H9 (cell line): ENCODE measurements around the gene ACOXL. TPM values are rescaled to one million over a fixed set of nuclear protein-coding genes. Genes with fewer than 3 reads are reported as not detected.

Experiments used
- DNase-seq: peaks from one replicate; pipeline ENCODE4 v3.0.0-alpha.2; 2017
- H2AFZ ChIP-seq: one replicate; pipeline ENCODE4 v1.6.1; 2013; ENCODE audit warnings: mild to moderate bottlenecking, low read length, control low read depth, moderate library complexity
- H2AK5ac ChIP-seq: 2 replicates; pipeline ENCODE4 v1.6.1; 2013; ENCODE audit warnings: low read length, control low read depth, mixed read lengths; ENCODE audit not compliant: insufficient read length
- H2BK120ac ChIP-seq: one replicate; pipeline ENCODE4 v1.6.1; 2013; ENCODE audit warnings: low read depth, mild to moderate bottlenecking, low read length, control low read depth, inconsistent platforms; ENCODE audit not compliant: poor library complexity, severe bottlenecking
- H2BK12ac ChIP-seq: 2 replicates; pipeline ENCODE4 v1.6.1; 2013; ENCODE audit warnings: low read length, control low read depth, mixed read lengths, low read depth; ENCODE audit not compliant: insufficient read length
- H2BK15ac ChIP-seq: 2 replicates; pipeline ENCODE4 v1.6.1; 2013; ENCODE audit warnings: low read depth, low read length, control low read depth
- H2BK20ac ChIP-seq: one replicate; pipeline ENCODE4 v1.6.1; 2013; ENCODE audit warnings: low read depth, mild to moderate bottlenecking, low read length, control low read depth, inconsistent platforms; ENCODE audit not compliant: poor library complexity, severe bottlenecking
- H2BK5ac ChIP-seq: 2 replicates; pipeline ENCODE4 v1.6.1; 2013; ENCODE audit warnings: low read length, control low read depth, mixed read lengths; ENCODE audit not compliant: insufficient read length
- H3K14ac ChIP-seq: 2 replicates; pipeline ENCODE4 v1.6.1; 2013; ENCODE audit warnings: low read length, control low read depth; ENCODE audit not compliant: insufficient read depth
- H3K18ac ChIP-seq: 2 replicates; pipeline ENCODE4 v1.6.1; 2013; ENCODE audit warnings: low read depth, mild to moderate bottlenecking, mixed read lengths, low read length, control low read depth; ENCODE audit not compliant: insufficient read length
- H3K23ac ChIP-seq: 2 replicates; pipeline ENCODE4 v1.6.1; 2013; ENCODE audit warnings: low read length, control low read depth, mixed read lengths, low read depth; ENCODE audit not compliant: insufficient read length
- H3K23me2 ChIP-seq: 2 replicates; pipeline ENCODE4 v1.6.1; 2013; ENCODE audit warnings: low read depth, mild to moderate bottlenecking, mixed read lengths, low read length, control low read depth; ENCODE audit not compliant: insufficient read length, poor library complexity, severe bottlenecking
- H3K27ac ChIP-seq: 2 replicates; pipeline ENCODE4 v1.5.1; 2013; ENCODE audit warnings: low read length, control low read depth, mixed read lengths, low read depth; ENCODE audit not compliant: insufficient read length
- H3K27me3 ChIP-seq: 2 replicates; pipeline ENCODE4 v1.6.1; 2013; ENCODE audit warnings: low read length, control low read depth, inconsistent platforms; ENCODE audit not compliant: insufficient read depth
- H3K4ac ChIP-seq: 2 replicates; pipeline ENCODE4 v1.6.1; 2013; ENCODE audit warnings: low read depth, mild to moderate bottlenecking, control low read depth, inconsistent platforms, low read length, moderate library complexity
- H3K4me1 ChIP-seq: 2 replicates; pipeline ENCODE4 v1.6.1; 2013; ENCODE audit warnings: low read length, control low read depth, inconsistent platforms; ENCODE audit not compliant: insufficient read depth
- H3K4me2 ChIP-seq: 2 replicates; pipeline ENCODE4 v1.6.1; 2013; ENCODE audit warnings: low read length, control low read depth, mixed read lengths; ENCODE audit not compliant: insufficient read length, insufficient read depth
- H3K56ac ChIP-seq: 2 replicates; pipeline ENCODE4 v1.6.1; 2013; ENCODE audit warnings: low read depth, mild to moderate bottlenecking, mixed read lengths, low read length, control low read depth; ENCODE audit not compliant: insufficient read length
- H3K79me1 ChIP-seq: 2 replicates; pipeline ENCODE4 v1.6.1; 2013; ENCODE audit warnings: low read depth, mild to moderate bottlenecking, moderate library complexity, low read length, control low read depth, inconsistent platforms; ENCODE audit not compliant: insufficient read depth, poor library complexity, severe bottlenecking
- H3K79me2 ChIP-seq: 2 replicates; pipeline ENCODE4 v1.6.1; 2013; ENCODE audit warnings: low read length, control low read depth, inconsistent platforms; ENCODE audit not compliant: insufficient read depth
- H3K9ac ChIP-seq: 2 replicates; pipeline ENCODE4 v1.6.1; 2013; ENCODE audit warnings: low read length, control low read depth, mixed read lengths; ENCODE audit not compliant: insufficient read length; ENCODE audit errors: extremely low read depth
- H3K9me3 ChIP-seq: one replicate; pipeline ENCODE4 v1.6.1; 2013; ENCODE audit warnings: low read depth, low read length, inconsistent platforms; ENCODE audit not compliant: control insufficient read depth
- H3T11ph ChIP-seq: one replicate; pipeline ENCODE4 v1.6.1; 2013; ENCODE audit warnings: mild to moderate bottlenecking, low read length, control low read depth, inconsistent platforms
- H4K20me1 ChIP-seq: one replicate; pipeline ENCODE4 v1.6.1; 2013; ENCODE audit not compliant: control insufficient read depth, insufficient read length, insufficient read depth
- H4K5ac ChIP-seq: 2 replicates; pipeline ENCODE4 v1.6.1; 2013; ENCODE audit warnings: low read depth, mild to moderate bottlenecking, mixed read lengths, low read length, control low read depth; ENCODE audit not compliant: insufficient read length
- H4K8ac ChIP-seq: replicated peaks from 2 replicates; pipeline ENCODE4 v1.6.1; 2013; ENCODE audit warnings: low read length, control low read depth, mixed read lengths, low read depth; ENCODE audit not compliant: insufficient read length
- H4K91ac ChIP-seq: 2 replicates; pipeline ENCODE4 v1.6.1; 2013; ENCODE audit warnings: low read depth, mild to moderate bottlenecking, moderate library complexity, mixed read lengths, low read length, control low read depth; ENCODE audit not compliant: insufficient read length
- H3K27ac Mint-ChIP-seq, 3 experiments: 2 replicates in 2 of 3; 3 replicates in 1 of 3; pipeline ENCODE4 v1.8.0; 2020 to 2021; ENCODE audit warnings: mixed read lengths in 3 of 3, mild to moderate bottlenecking in 1 of 3, moderate library complexity in 1 of 3
- H3K27me3 Mint-ChIP-seq: 2 replicates; pipeline ENCODE4 v1.8.0; 2021; ENCODE audit warnings: low read depth, mild to moderate bottlenecking, moderate library complexity, mixed read lengths
- H3K36me3 Mint-ChIP-seq, 3 experiments: 2 replicates in 2 of 3; 3 replicates in 1 of 3; pipeline ENCODE4 v1.8.0; 2020 to 2021; ENCODE audit warnings: low read depth in 3 of 3, mixed read lengths in 3 of 3; ENCODE audit not compliant: insufficient read depth in 1 of 3
- H3K4me1 Mint-ChIP-seq, 2 experiments: 2 replicates each; pipeline ENCODE4 v1.8.0; 2020; ENCODE audit warnings: mixed read lengths in 2 of 2
- H3K4me3 Mint-ChIP-seq, 2 experiments: 2 replicates in 1 of 2; 3 replicates in 1 of 2; pipeline ENCODE4 v1.8.0; 2020 to 2021; ENCODE audit warnings: mild to moderate bottlenecking in 2 of 2, mixed read lengths in 2 of 2, moderate library complexity in 1 of 2
- H3K9me3 Mint-ChIP-seq, 2 experiments: 2 replicates in 1 of 2; 3 replicates in 1 of 2; pipeline ENCODE4 v1.8.0; 2020; ENCODE audit warnings: mild to moderate bottlenecking in 2 of 2, mixed read lengths in 2 of 2, moderate library complexity in 1 of 2
- WGBS: extraction: QIAGEN DNeasy Blood & Tissue Kit; methylation state at CpG from one replicate; pipeline ENCODE4 v1.1.7; 2013; ENCODE audit warnings: missing lambda C conversion rate, low lambda C conversion rate, mixed read lengths; ENCODE audit not compliant: insufficient read length; ENCODE audit errors: extremely low coverage; 5-methylcytosine and 5-hydroxymethylcytosine counted together
- total RNA-seq: library from RNA; stranded (reverse); gene quantifications from 2 replicates; pipeline ENCODE4 v1.2.1, GENCODE V29; 2021
- TF ChIP-seq, protein P1 (sequence below): fragments of 200-600 bp; sonication (generic); conservative IDR thresholded peaks from 3 replicates; pipeline ENCODE4 v1.8.0; 2021; ENCODE audit warnings: antibody characterized with exemption, mild to moderate bottlenecking

The ACOXL gene
- total RNA-seq, 1 experiment from 2014 or later, result 37.6 TPM

GRCh38 chr2:111048856-111049768, 316.7 kb downstream of the ACOXL start:
- no peak overlapping the region for H4K91ac ChIP-seq
- DNase-seq, result no peak
- H3K18ac ChIP-seq, result no peak overlapping the region
- 0 out of 7 replicates have a peak overlapping the region, but pooled peaks of 1 of the 3 experiments have one; percentile 26 for H3K27ac Mint-ChIP-seq
- no peaks in the 10 kb centered on the region for H3K9me3 Mint-ChIP-seq
- H3K4me2 ChIP-seq, result no peak overlapping the region
- no peaks in the 10 kb centered on the region for H3K4me1 Mint-ChIP-seq
- H3T11ph ChIP-seq, result no peak overlapping the region
- H3K4me3 Mint-ChIP-seq, result no peak overlapping the region
- H2BK12ac ChIP-seq, result no peak overlapping the region
- no CpG with 5 or more reads among the region's 12 CpGs for WGBS
- no peak overlapping the region for H2BK20ac ChIP-seq
- no peaks in the 10 kb centered on the region for H3K23me2 ChIP-seq
- no peak overlapping the region for H3K4ac ChIP-seq
- no peaks in the 10 kb centered on the region for H3K79me2 ChIP-seq
- no peak overlapping the region for H2AK5ac ChIP-seq
- no peak overlapping the region for H2BK5ac ChIP-seq
- H3K9me3 ChIP-seq, result no peaks in the 10 kb centered on the region
- H3K4me1 ChIP-seq, result no peaks in the 10 kb centered on the region; the same call in 1 of the 2 replicates
- H3K23ac ChIP-seq, result no peak overlapping the region
- H2AFZ ChIP-seq, result no peak overlapping the region
- H2BK15ac ChIP-seq, result no peak overlapping the region
- no peaks in the 10 kb centered on the region for H4K20me1 ChIP-seq
- H3K27me3 Mint-ChIP-seq, result peaks cover 2% of the 10 kb centered on the region
- no peak overlapping the region for H3K14ac ChIP-seq
- no peak overlapping the region for H3K56ac ChIP-seq
- no peaks in the 10 kb centered on the region for H3K27me3 ChIP-seq
- H4K8ac ChIP-seq, result no peak overlapping the region
- no peak overlapping the region for H3K9ac ChIP-seq
- no peaks in the 10 kb centered on the region for H3K79me1 ChIP-seq
- no peak overlapping the region for H3K27ac ChIP-seq
- TF ChIP-seq, protein P1, sequence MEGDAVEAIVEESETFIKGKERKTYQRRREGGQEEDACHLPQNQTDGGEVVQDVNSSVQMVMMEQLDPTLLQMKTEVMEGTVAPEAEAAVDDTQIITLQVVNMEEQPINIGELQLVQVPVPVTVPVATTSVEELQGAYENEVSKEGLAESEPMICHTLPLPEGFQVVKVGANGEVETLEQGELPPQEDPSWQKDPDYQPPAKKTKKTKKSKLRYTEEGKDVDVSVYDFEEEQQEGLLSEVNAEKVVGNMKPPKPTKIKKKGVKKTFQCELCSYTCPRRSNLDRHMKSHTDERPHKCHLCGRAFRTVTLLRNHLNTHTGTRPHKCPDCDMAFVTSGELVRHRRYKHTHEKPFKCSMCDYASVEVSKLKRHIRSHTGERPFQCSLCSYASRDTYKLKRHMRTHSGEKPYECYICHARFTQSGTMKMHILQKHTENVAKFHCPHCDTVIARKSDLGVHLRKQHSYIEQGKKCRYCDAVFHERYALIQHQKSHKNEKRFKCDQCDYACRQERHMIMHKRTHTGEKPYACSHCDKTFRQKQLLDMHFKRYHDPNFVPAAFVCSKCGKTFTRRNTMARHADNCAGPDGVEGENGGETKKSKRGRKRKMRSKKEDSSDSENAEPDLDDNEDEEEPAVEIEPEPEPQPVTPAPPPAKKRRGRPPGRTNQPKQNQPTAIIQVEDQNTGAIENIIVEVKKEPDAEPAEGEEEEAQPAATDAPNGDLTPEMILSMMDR, result no peak
- H3K36me3 Mint-ChIP-seq, result peaks cover 0 to 5% (median 4%) of the 10 kb centered on the region in 3 experiments; a peak in 3 of 7 replicates
- no peak overlapping the region for H4K5ac ChIP-seq
- no peak overlapping the region for H2BK120ac ChIP-seq
